ENCODE measurements around the gene LIG1. TPM values are rescaled to one million over a fixed set of nuclear protein-coding genes. Genes with fewer than 3 reads are reported as not detected.

Gene LIG1
- total and polyA plus RNA-seq, 9 of the 15 experiments (the other 6 are each of a cell fraction or from before 2014, with no cell fraction given) = 9.6 to 114 (median 71.1) TPM

GRCh38 chr19:48213959-48214358, 43.8 kb upstream of the LIG1 start:
- Histone ChIP-seq H3K36me3 (ENCODE audit: control insufficient read depth, insufficient read depth, low read length) (no peaks in the 10 kb centered on the region), H3K4me3 (no peak overlapping the region), H3K9me1 (ENCODE audit: control insufficient read depth, insufficient read depth, low read length) (no peaks in the 10 kb centered on the region), H3K9ac (ENCODE audit: insufficient read depth in 1 of 2, low read depth in 2 of 2, low read length in 2 of 2) (no peak overlapping the region), H3K27ac (ENCODE audit: extremely low read depth, low read depth, low read length) (no peak overlapping the region), H3K27me3 (ENCODE audit: control insufficient read depth in 2 of 2, insufficient read depth in 2 of 2, low read length in 2 of 2) (no peaks in the 10 kb centered on the region), H3K4me1 (replicated peaks in 1 of 2; ENCODE audit: control insufficient read depth in 2 of 2, insufficient read depth in 2 of 2, low read length in 2 of 2) (no peaks in the 10 kb centered on the region; a peak in 1 of 5 replicates), H3K9me3 (replicated peaks; ENCODE audit: control insufficient read depth, insufficient read depth, low read depth, low read length) (no peaks in the 10 kb centered on the region), H3K4me2 (ENCODE audit: insufficient read depth, low read length) (no peak overlapping the region), H3K79me2 (ENCODE audit: control insufficient read depth, insufficient read depth, low read length) (no peaks in the 10 kb centered on the region), H2AFZ (ENCODE audit: low read depth, low read length) (no peak overlapping the region), H4K20me1 (replicated peaks; ENCODE audit: control insufficient read depth, insufficient read depth, low read length) (no peaks in the 10 kb centered on the region)
- ChIA-PET POLR2A (interaction anchor here (1.0 kb wide), 1 partner anchor 10 kb away, joined by 4 read pairs; no protein-coding TSS in a partner anchor), CTCF (ENCODE audit: low intra/inter-chr PET ratio) (interaction anchor here (0.6 kb wide), 1 partner anchor 252 kb away, joined by 3 read pairs; no protein-coding TSS in a partner anchor)
- intact Hi-C loops (cut with micrococcal nuclease) = no loop called here
- no peak for DNase-seq (ENCODE audit: extremely low read depth in 1 of 4, low spot score in 3 of 4)
- in situ Hi-C loops (cut with MboI) = no loop called here
- no peak for ATAC-seq
- FAIRE-seq = no peak
- no peak for TF ChIP-seq CCAR2 (IDR thresholded peaks at IDR 0.05; ENCODE audit: low read depth, low read length)
- TF ChIP-seq RBM34 (IDR thresholded peaks at IDR 0.05; ENCODE audit: borderline replicate concordance, insufficient read depth, low read length) = no peak
- TF ChIP-seq ZNF785 (CRISPR knock-in tag; IDR thresholded peaks at IDR 0.05) = no peak
- TF ChIP-seq KAT8 (IDR thresholded peaks at IDR 0.05; ENCODE audit: low read depth) = no peak
- no peak for TF ChIP-seq LCOR (CRISPR knock-in tag; IDR thresholded peaks at IDR 0.05)
- no peak for TF ChIP-seq ZNF224 (CRISPR knock-in tag; IDR thresholded peaks at IDR 0.05)
- TF ChIP-seq VEZF1 (CRISPR knock-in tag; IDR thresholded peaks at IDR 0.05) = no peak
- no peak for TF ChIP-seq U2AF1 (optimal IDR thresholded peaks at IDR 0.05; ENCODE audit: low read depth, low read length)
- BruUV-seq (replicated peaks) = no TSS peak
- WGBS (ENCODE audit: insufficient coverage, low coverage, missing lambda C conversion rate) = 58% methylated on average over 5 of the region's 5 CpGs

All from K562 (cell line).